ENCODE measurements around the gene MLLT3.

GRCh38 chr9:20446248-20446647 is 176.1 kb downstream of the MLLT3 start:
- TF ChIP-seq EP300 (IDR thresholded peaks at IDR 0.05) (no peak), POLR2A (IDR thresholded peaks at IDR 0.05) (no peak)
